Peyer's patch (tissue), 4 donors: Measurements from ENCODE around the gene IFT52. TPM values are rescaled to one million over a fixed set of nuclear protein-coding genes. Genes with fewer than 3 reads are reported as not detected.
A peak's percentile ranks its signal among the peaks of the same experiment; 100 is the strongest.

Source experiments
- DNase-seq, 3 donors: peaks; one replicate each; pipeline ENCODE4 v3.0.0-alpha.2; 2017 to 2019
- H3K27ac ChIP-seq, 4 donors: fragments of 200-600 bp; sonication (generic); one replicate each; pipeline ENCODE4 v1.5.1; 2016 to 2019
- H3K27me3 ChIP-seq, 2 donors: fragments of 200-600 bp; sonication (generic); one replicate each; pipeline ENCODE4 v1.5.1; 2019
- H3K36me3 ChIP-seq, 3 donors: fragments of 200-600 bp; sonication (generic); one replicate each; pipeline ENCODE4 v1.5.1; 2016 to 2019
- H3K4me1 ChIP-seq, 4 donors: fragments of 200-600 bp; sonication (generic); one replicate each; pipeline ENCODE4 v1.5.1; 2016 to 2019
- H3K4me3 ChIP-seq, 4 donors: fragments of 200-600 bp; sonication (generic); 1 replicate in 3 of 4; 2 replicates in 1 of 4; pipeline ENCODE4 v1.5.1; 2016 to 2019; ENCODE audit warnings: mild to moderate bottlenecking in 1 of 4
- H3K9me3 ChIP-seq, 4 donors: fragments of 200-600 bp; sonication (generic); one replicate each; pipeline ENCODE4 v1.5.1; 2016 to 2019; ENCODE audit warnings: mild to moderate bottlenecking in 1 of 4
- CTCF ChIP-seq, 6 experiments: fragments of 450-650 bp in 4 of 6; fragments of 200-600 bp in 2 of 6; sonication (generic) in 1 of 6; IDR thresholded peaks; one replicate each; pipeline ENCODE4 v1.5.1; 2017 to 2019; ENCODE audit warnings: antibody characterized with exemption in 6 of 6, mild to moderate bottlenecking in 3 of 6, moderate library complexity in 1 of 6
- POLR2A ChIP-seq, 2 donors: fragments of 450-650 bp; IDR thresholded peaks; one replicate each; pipeline ENCODE4 v1.5.1; 2017; ENCODE audit warnings: antibody characterized with exemption in 2 of 2, mild to moderate bottlenecking in 2 of 2, moderate library complexity in 2 of 2
- total RNA-seq, 4 donors: library from RNA; depleted of rRNA; stranded (reverse); fragments of >200 nt; gene quantifications; one replicate each; pipeline ENCODE4 v1.1.0, GENCODE V29; 2016

Gene IFT52
- total RNA-seq, 4 donors from 2014 or later = 15.7 to 30.8 (median 17.0) TPM

- Histone ChIP-seq H3K4me3 (peak overlapping the region in 1 of 4 donors; percentile 35), H3K27ac (peak overlapping the region; percentile 16 to 89 (median 62)), H3K4me1 (no peaks in the 10 kb centered on the region), H3K36me3 (no peaks in the 10 kb centered on the region), H3K9me3 (no peaks in the 10 kb centered on the region), H3K27me3 (no peaks in the 10 kb centered on the region)
- DNase-seq = no peak
- TF ChIP-seq CTCF (IDR thresholded peaks at IDR 0.05) = no peak
- no peak for TF ChIP-seq POLR2A (IDR thresholded peaks at IDR 0.05)
Measured at GRCh38 chr20:43680981-43681380, 90.2 kb downstream of the IFT52 start.

GRCh38 chr20:43681468-43681942 is 90.8 kb downstream of the IFT52 start:
- no peaks in the 10 kb centered on the region for H3K36me3 ChIP-seq
- peak overlapping the region in 2 of 4 donors; percentile 3 to 35 for H3K4me3 ChIP-seq
- peak in 1 of 6 experiments; percentile 15 for TF ChIP-seq CTCF (IDR thresholded peaks at IDR 0.05)
- TF ChIP-seq POLR2A (IDR thresholded peaks at IDR 0.05) = no peak
- no peaks in the 10 kb centered on the region for H3K27me3 ChIP-seq
- DNase-seq = peak in 1 of 3 donors; percentile 55
- no peaks in the 10 kb centered on the region for H3K4me1 ChIP-seq
- H3K9me3 ChIP-seq = no peaks in the 10 kb centered on the region
- peak overlapping the region; percentile 16 to 89 (median 62) for H3K27ac ChIP-seq

- peak overlapping the region in 2 of 4 donors; percentile 3 to 35 for H3K4me3 ChIP-seq
- H3K27ac ChIP-seq = peak overlapping the region in 2 of 4 donors; percentile 88 to 89
Measured at GRCh38 chr20:43681991-43682410, 91.3 kb downstream of the IFT52 start.

GRCh38 chr20:43682446-43682845 is 91.7 kb downstream of the IFT52 start:
- Histone ChIP-seq H3K27ac (peak overlapping the region in 3 of 4 donors; percentile 25 to 89 (median 88)), H3K9me3 (no peaks in the 10 kb centered on the region), H3K36me3 (no peaks in the 10 kb centered on the region), H3K27me3 (no peaks in the 10 kb centered on the region), H3K4me1 (no peaks in the 10 kb centered on the region), H3K4me3 (no peak overlapping the region)
- DNase-seq = peak in 2 of 3 donors; percentile 60 to 64
- TF ChIP-seq POLR2A (IDR thresholded peaks at IDR 0.05) = no peak
- TF ChIP-seq CTCF (IDR thresholded peaks at IDR 0.05) = no peak

More at GRCh38 chr20:43681991-43682410, 91.3 kb downstream of the IFT52 start:
- H3K9me3 ChIP-seq = no peaks in the 10 kb centered on the region
- no peaks in the 10 kb centered on the region for H3K36me3 ChIP-seq
- no peaks in the 10 kb centered on the region for H3K27me3 ChIP-seq
- H3K4me1 ChIP-seq = no peaks in the 10 kb centered on the region
- TF ChIP-seq POLR2A (IDR thresholded peaks at IDR 0.05) (no peak), CTCF (IDR thresholded peaks at IDR 0.05) (no peak)
- peak in 2 of 3 donors; percentile 90 to 91 for DNase-seq

- H3K9me3 ChIP-seq = no peaks in the 10 kb centered on the region
- H3K27me3 ChIP-seq = no peaks in the 10 kb centered on the region
- no peaks in the 10 kb centered on the region for H3K4me1 ChIP-seq
- DNase-seq = no peak
- no peak overlapping the region for H3K27ac ChIP-seq
- no peak overlapping the region for H3K4me3 ChIP-seq
- no peaks in the 10 kb centered on the region for H3K36me3 ChIP-seq
- TF ChIP-seq POLR2A (IDR thresholded peaks at IDR 0.05) = no peak
- no peak for TF ChIP-seq CTCF (IDR thresholded peaks at IDR 0.05)
Measured at GRCh38 chr20:43686820-43687219, 96.1 kb downstream of the IFT52 start.
